ENCODE measurements around the gene YPEL2. TPM values are rescaled to one million over a fixed set of nuclear protein-coding genes. Genes with fewer than 3 reads are reported as not detected.

The YPEL2 gene
- total RNA-seq, 1 donor from 2014 or later: 19.5 TPM

DNA sequence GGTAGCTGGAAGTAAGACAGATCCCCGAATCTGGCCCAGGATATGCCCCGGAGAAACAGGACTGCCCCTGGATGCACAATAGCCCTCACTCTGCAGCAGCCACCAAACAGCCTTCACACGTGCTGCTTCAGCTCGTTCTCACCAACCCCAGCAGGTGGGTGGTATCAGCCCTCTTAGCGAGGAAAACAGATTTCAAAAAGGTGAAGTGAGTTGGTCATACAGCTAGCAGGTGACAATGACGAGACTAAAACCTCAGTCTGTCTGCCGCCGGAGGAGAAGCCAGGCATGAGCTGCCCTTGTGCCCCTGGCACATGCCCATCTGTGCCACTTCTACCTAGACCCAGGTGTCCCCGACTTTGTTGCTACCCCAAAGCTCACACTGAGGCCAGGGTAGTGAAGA lies 92.4 kb downstream of the YPEL2 start:
- Mint-ChIP-seq H3K36me3 (ENCODE audit: low read depth) (no peaks in the 10 kb centered on the region), H3K27me3 (no peaks in the 10 kb centered on the region), H3K4me1 (no peaks in the 10 kb centered on the region), H3K9me3 (no peaks in the 10 kb centered on the region), H3K4me3 (no peak overlapping the region), H3K27ac (no peak overlapping the region)
- intact Hi-C loops (cut with micrococcal nuclease): no loop called here
- DNase-seq: no peak
- CTCF ChIA-PET: interaction anchor here (5.5 kb wide), 1 partner anchor 94 kb away, joined by 28 read pairs; no protein-coding TSS in a partner anchor
- no peak for ATAC-seq (ENCODE audit: low read depth)
- POLR2A ChIA-PET: interaction anchor here (0.6 kb wide), 1 partner anchor 141 kb away, joined by 10 read pairs; no protein-coding TSS in a partner anchor
- TF ChIP-seq, protein P1, sequence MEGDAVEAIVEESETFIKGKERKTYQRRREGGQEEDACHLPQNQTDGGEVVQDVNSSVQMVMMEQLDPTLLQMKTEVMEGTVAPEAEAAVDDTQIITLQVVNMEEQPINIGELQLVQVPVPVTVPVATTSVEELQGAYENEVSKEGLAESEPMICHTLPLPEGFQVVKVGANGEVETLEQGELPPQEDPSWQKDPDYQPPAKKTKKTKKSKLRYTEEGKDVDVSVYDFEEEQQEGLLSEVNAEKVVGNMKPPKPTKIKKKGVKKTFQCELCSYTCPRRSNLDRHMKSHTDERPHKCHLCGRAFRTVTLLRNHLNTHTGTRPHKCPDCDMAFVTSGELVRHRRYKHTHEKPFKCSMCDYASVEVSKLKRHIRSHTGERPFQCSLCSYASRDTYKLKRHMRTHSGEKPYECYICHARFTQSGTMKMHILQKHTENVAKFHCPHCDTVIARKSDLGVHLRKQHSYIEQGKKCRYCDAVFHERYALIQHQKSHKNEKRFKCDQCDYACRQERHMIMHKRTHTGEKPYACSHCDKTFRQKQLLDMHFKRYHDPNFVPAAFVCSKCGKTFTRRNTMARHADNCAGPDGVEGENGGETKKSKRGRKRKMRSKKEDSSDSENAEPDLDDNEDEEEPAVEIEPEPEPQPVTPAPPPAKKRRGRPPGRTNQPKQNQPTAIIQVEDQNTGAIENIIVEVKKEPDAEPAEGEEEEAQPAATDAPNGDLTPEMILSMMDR (IDR thresholded peaks at IDR 0.05): no peak

DNA sequence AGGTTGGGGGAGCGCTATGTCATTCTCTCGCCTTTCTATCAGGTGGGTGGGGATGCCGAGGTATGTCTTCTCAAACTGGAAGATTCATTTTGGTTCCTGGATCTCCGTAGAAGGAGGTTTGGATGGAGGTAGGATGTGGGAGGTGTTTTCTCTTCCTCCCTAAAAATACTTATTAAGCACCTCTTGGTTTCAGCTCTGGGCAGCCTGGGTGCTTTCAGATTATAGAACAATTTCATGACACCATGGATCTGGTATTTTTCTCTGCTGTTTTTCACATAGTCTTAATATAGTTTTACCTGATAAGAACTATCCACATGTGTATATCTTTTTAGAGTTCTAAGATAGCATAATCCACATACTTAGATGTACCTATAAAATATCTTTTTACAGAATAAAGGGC lies 92.9 kb downstream of the YPEL2 start:
- no peaks in the 10 kb centered on the region for H3K4me1 Mint-ChIP-seq
- no peaks in the 10 kb centered on the region for H3K9me3 Mint-ChIP-seq
- intact Hi-C loops (cut with micrococcal nuclease): no loop called here
- CTCF ChIA-PET: interaction anchor here (5.5 kb wide), 1 partner anchor 95 kb away, joined by 28 read pairs; no protein-coding TSS in a partner anchor
- no peaks in the 10 kb centered on the region for H3K27me3 Mint-ChIP-seq
- H3K36me3 Mint-ChIP-seq (ENCODE audit: low read depth): no peaks in the 10 kb centered on the region
- H3K27ac Mint-ChIP-seq: no peak overlapping the region
- TF ChIP-seq, protein P1 (IDR thresholded peaks at IDR 0.05): no peak
- no peak for DNase-seq
- no peak for ATAC-seq (ENCODE audit: low read depth)
- H3K4me3 Mint-ChIP-seq: no peak overlapping the region
- POLR2A ChIA-PET: no interaction called here

DNA sequence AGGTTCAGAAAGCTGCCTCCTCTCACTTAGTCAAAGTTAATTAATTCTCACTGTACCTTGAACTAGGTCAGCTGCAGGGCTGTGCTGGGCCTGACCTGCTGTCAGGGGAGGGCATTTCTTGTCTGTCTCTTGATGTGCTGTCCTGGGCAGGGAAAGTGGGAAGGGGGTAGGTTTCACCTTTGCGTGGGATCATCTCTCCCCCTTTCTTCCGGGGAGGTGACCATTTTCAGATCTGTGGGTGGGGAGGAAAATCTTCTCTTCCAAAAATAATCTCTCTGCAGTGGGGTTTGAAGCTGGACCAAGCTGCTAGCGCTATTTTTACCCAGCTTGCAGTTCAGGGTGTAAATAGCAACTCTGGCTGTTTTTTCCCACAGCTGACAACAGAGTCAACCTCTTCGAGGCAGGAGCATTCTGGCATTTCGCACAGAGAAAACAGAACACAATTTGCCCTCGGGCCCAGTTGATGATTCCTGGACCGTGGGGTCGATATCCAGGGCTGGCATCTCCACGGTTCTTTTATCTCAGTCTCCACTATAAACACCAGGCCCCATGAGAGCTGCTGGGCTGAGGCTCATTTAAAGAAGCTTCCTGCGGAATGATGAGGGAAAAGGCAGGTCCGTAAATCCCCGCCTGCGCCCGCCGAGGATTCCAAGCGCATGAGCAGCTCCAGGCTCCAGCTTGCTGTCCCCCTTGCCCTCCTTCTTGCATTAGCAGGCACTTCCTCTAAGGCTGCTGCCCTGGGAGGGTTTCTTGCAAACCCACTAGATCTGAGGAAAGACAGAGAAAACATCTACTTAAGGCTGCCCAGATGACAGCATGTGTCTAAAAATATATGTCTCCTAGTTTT lies 93.9 kb downstream of the YPEL2 start:
- Mint-ChIP-seq H3K36me3 (ENCODE audit: low read depth) (no peaks in the 10 kb centered on the region), H3K27me3 (no peaks in the 10 kb centered on the region), H3K4me3 (no peak overlapping the region), H3K27ac (no peak overlapping the region), H3K4me1 (no peaks in the 10 kb centered on the region), H3K9me3 (no peaks in the 10 kb centered on the region)
- no peak for ATAC-seq (ENCODE audit: low read depth)
- ChIA-PET POLR2A (no interaction called here), CTCF (interaction anchor here (5.5 kb wide), 1 partner anchor 96 kb away, joined by 28 read pairs; no protein-coding TSS in a partner anchor)
- DNase-seq: no peak
- TF ChIP-seq, protein P1 (IDR thresholded peaks at IDR 0.05): no peak
- intact Hi-C loops (cut with micrococcal nuclease): no loop called here

DNA sequence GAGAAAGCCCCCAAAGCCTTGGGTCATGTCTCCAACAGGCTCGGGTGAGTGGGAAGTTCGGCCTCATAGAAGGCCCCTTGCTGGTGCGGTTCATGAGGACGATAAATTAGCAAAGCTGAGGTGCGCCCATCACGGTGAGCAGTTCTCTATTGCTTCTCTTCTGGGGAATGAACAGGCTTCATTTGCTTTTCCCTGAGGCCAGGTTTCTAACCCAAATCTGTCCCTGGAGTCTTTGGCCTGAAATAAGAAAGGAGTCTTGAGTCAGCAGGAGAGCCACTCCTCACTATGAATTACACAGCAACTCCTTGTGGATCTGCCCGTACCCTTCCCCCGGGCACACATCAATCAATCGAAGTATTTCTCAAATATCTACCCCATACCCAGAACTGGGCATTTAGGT lies 94.6 kb downstream of the YPEL2 start:
- TF ChIP-seq, protein P1 (IDR thresholded peaks at IDR 0.05): no peak
- Mint-ChIP-seq H3K4me1 (no peaks in the 10 kb centered on the region), H3K9me3 (no peaks in the 10 kb centered on the region), H3K27me3 (no peaks in the 10 kb centered on the region), H3K36me3 (ENCODE audit: low read depth) (no peaks in the 10 kb centered on the region), H3K4me3 (no peak overlapping the region), H3K27ac (no peak overlapping the region)
- DNase-seq (no peak), ATAC-seq (ENCODE audit: low read depth) (no peak)
- ChIA-PET CTCF (interaction anchor here (5.5 kb wide), 1 partner anchor 97 kb away, joined by 28 read pairs; no protein-coding TSS in a partner anchor), POLR2A (no interaction called here)
- intact Hi-C loops (cut with micrococcal nuclease): no loop called here

DNA sequence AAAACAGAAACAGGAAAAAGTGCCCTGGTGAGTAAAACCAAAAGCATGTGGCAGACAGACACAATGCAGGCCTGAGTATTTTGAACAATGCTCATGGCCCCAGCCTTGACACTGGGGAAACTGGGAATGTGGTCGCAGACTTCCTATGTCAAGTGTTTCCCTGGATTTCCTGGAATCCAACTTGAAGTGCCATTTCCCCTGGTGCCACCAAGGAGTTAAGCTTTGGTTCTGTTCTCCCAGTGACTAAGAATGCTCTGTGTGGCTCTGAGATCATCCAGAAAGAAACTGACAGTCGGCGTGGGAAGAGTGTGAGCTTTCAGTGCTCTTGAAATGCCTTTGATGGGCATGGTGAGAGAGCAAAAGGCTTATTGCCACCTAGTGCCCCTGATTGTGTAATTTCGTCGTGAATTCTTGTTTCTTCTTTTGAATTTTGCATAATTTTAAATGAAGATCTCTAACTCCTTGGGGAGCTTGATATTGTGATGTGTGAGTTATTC lies 96.0 kb downstream of the YPEL2 start:
- no peak overlapping the region for H3K4me3 Mint-ChIP-seq
- ChIA-PET CTCF (interaction anchor here (1.4 to 5.5 kb wide), 2 partner anchors 14 to 98 kb away, joined by 6 to 28 read pairs; no protein-coding TSS in a partner anchor), POLR2A (interaction anchor here (0.7 kb wide), 1 partner anchor 23 kb away, joined by 3 read pairs; no protein-coding TSS in a partner anchor)
- ATAC-seq (ENCODE audit: low read depth) (no peak), DNase-seq (no peak)
- no peak overlapping the region for H3K27ac Mint-ChIP-seq
- H3K4me1 Mint-ChIP-seq: no peaks in the 10 kb centered on the region
- no peaks in the 10 kb centered on the region for H3K27me3 Mint-ChIP-seq
- TF ChIP-seq, protein P1 (IDR thresholded peaks at IDR 0.05): no peak
- H3K9me3 Mint-ChIP-seq: peaks cover under 1% of the 10 kb centered on the region
- H3K36me3 Mint-ChIP-seq (ENCODE audit: low read depth): no peaks in the 10 kb centered on the region
- intact Hi-C loops (cut with micrococcal nuclease): no loop called here
